PFSK-1 (cell line): ENCODE data around the gene CENPE.

Source experiments
- FOXP2 ChIP-seq: optimal IDR thresholded peaks from 2 replicates; pipeline ENCODE3; 2011; ENCODE audit warnings: borderline replicate concordance, control low read depth, inconsistent platforms; ENCODE audit not compliant: insufficient read depth; ENCODE audit errors: extremely low read length, extremely low read depth
- POLR2AphosphoS5 ChIP-seq: IDR thresholded peaks from 2 replicates; pipeline ENCODE4 v1.6.1; 2012; ENCODE audit warnings: low read depth, mild to moderate bottlenecking, control low read depth, low read length, moderate library complexity
- REST ChIP-seq, 2 experiments: IDR thresholded peaks; 2 replicates each; pipeline versions ENCODE4 v1.6.1 to v1.8.0; 2011 to 2012; ENCODE audit warnings: low read depth in 2 of 2, low read length in 2 of 2, control low read depth in 1 of 2, inconsistent platforms in 1 of 2, mild to moderate bottlenecking in 1 of 2, moderate library complexity in 1 of 2; ENCODE audit not compliant: insufficient read depth in 1 of 2
- SIN3A ChIP-seq: IDR thresholded peaks from 2 replicates; pipeline ENCODE4 v1.6.1; 2012; ENCODE audit warnings: mild to moderate bottlenecking, low read length, moderate library complexity, borderline replicate concordance; ENCODE audit not compliant: insufficient read depth
- TAF1 ChIP-seq: IDR thresholded peaks from 2 replicates; pipeline ENCODE4 v1.6.1; 2012; ENCODE audit warnings: low read length, control low read depth, borderline replicate concordance; ENCODE audit not compliant: insufficient read depth

Gene CENPE

GRCh38 chr4:103201724-103202123, 3.6 kb upstream of the CENPE start:
- no peak for TF ChIP-seq TAF1
- no peak for TF ChIP-seq FOXP2
- TF ChIP-seq POLR2AphosphoS5 = no peak
- TF ChIP-seq SIN3A = no peak
- TF ChIP-seq REST (IDR thresholded peaks at IDR 0.05; ENCODE audit: insufficient read depth in 1 of 2, low read depth in 2 of 2, low read length in 2 of 2) = no peak

- TF ChIP-seq TAF1 (no peak), FOXP2 (no peak), SIN3A (no peak), POLR2AphosphoS5 (no peak), REST (IDR thresholded peaks at IDR 0.05; ENCODE audit: insufficient read depth in 1 of 2, low read depth in 2 of 2, low read length in 2 of 2) (no peak)
These were observed 3.1 kb upstream of the CENPE start for GRCh38 chr4:103201253-103201652.

- TF ChIP-seq REST (IDR thresholded peaks at IDR 0.05; ENCODE audit: insufficient read depth in 1 of 2, low read depth in 2 of 2, low read length in 2 of 2) (no peak), POLR2AphosphoS5 (no peak), TAF1 (no peak), SIN3A (no peak), FOXP2 (no peak)
These were observed 866 bp upstream of the CENPE start for GRCh38 chr4:103199009-103199408.

GRCh38 chr4:103197765-103198110, 405 bp downstream of the CENPE start:
- TF ChIP-seq TAF1 = no peak
- TF ChIP-seq POLR2AphosphoS5 = no peak
- TF ChIP-seq SIN3A = no peak
- TF ChIP-seq FOXP2 = no peak
- no peak for TF ChIP-seq REST (IDR thresholded peaks at IDR 0.05; ENCODE audit: insufficient read depth in 1 of 2, low read depth in 2 of 2, low read length in 2 of 2)

GRCh38 chr4:103193457-103193856, 4.7 kb downstream of the CENPE start:
- TF ChIP-seq POLR2AphosphoS5 (no peak), SIN3A (no peak), REST (IDR thresholded peaks at IDR 0.05; ENCODE audit: insufficient read depth in 1 of 2, low read depth in 2 of 2, low read length in 2 of 2) (no peak), TAF1 (no peak), FOXP2 (no peak)
